Heart right ventricle (tissue), 16 donors: ENCODE results near the gene GTF3C1. TPM values are rescaled to one million over a fixed set of nuclear protein-coding genes. Genes with fewer than 3 reads are reported as not detected.
A peak's percentile ranks its signal among the peaks of the same experiment; 100 is the strongest.

Source experiments
- ATAC-seq, 8 donors: fragments of 200-7000 bp; cut with Tn5 transposase; one replicate each; pipeline ENCODE4 v1.9.1; 2020; ENCODE audit warnings: mild to moderate bottlenecking in 8 of 8, moderate library complexity in 8 of 8, moderate number of reproducible peaks in 1 of 8
- DNase-seq, 2 donors: peaks; one replicate each; pipeline ENCODE4 v3.0.0-alpha.2; 2020
- H3K27ac ChIP-seq, 10 donors: fragments of 200-600 bp; sonication (generic) in 2 of 10; one replicate each; pipeline versions ENCODE4 v1.5.0 to v1.8.0; 2020 to 2022; ENCODE audit warnings: mild to moderate bottlenecking in 3 of 10
- H3K27me3 ChIP-seq, 7 donors: fragments of 200-600 bp; one replicate each; pipeline ENCODE4 v1.8.0; 2021 to 2022; ENCODE audit warnings: mild to moderate bottlenecking in 2 of 7
- H3K36me3 ChIP-seq, 9 donors: fragments of 200-600 bp; sonication (generic) in 1 of 9; one replicate each; pipeline versions ENCODE4 v1.5.0 to v1.8.0; 2020 to 2022; ENCODE audit warnings: mild to moderate bottlenecking in 2 of 9
- H3K4me1 ChIP-seq, 9 donors: fragments of 200-600 bp; sonication (generic) in 1 of 9; one replicate each; pipeline versions ENCODE4 v1.5.0 to v1.8.0; 2020 to 2022; ENCODE audit warnings: mild to moderate bottlenecking in 4 of 9
- H3K4me3 ChIP-seq, 10 donors: fragments of 200-600 bp; sonication (generic) in 2 of 10; one replicate each; pipeline versions ENCODE4 v1.5.0 to v1.8.0; 2020 to 2022; ENCODE audit warnings: mild to moderate bottlenecking in 7 of 10, moderate library complexity in 2 of 10
- H3K9me3 ChIP-seq, 11 donors: fragments of 200-600 bp in 10 of 11; sonication (generic) in 2 of 11; one replicate each; pipeline versions ENCODE4 v1.5.0 to v1.8.0; 2013 to 2022; ENCODE audit warnings: mild to moderate bottlenecking in 2 of 11, control low read depth in 1 of 11, moderate library complexity in 1 of 11
- CTCF ChIP-seq, 9 donors: fragments of 200-600 bp; sonication (generic) in 2 of 9; IDR thresholded peaks; one replicate each; pipeline versions ENCODE4 v1.5.0 to v1.8.0; 2021 to 2022; ENCODE audit warnings: antibody characterized with exemption in 9 of 9, mild to moderate bottlenecking in 5 of 9, moderate library complexity in 1 of 9
- WGBS, 2 donors: extraction: QIAGEN DNeasy Blood & Tissue Kit; methylation state at CpG; one replicate each; pipeline ENCODE4 v1.1.7; 2013; ENCODE audit warnings: inconsistent platforms in 1 of 2; 5-methylcytosine and 5-hydroxymethylcytosine counted together
- intact Hi-C, 10 donors: fragments of 100-400 bp; cut with DNase I; formaldehyde crosslinking; loops; one replicate each; pipeline versions ENCODE4 v1.11.1 to v1.14.2; 2022
- polyA plus RNA-seq, 2 donors: library from polyadenylated mRNA; stranded (reverse); fragments of 200-250 nt; gene quantifications; one replicate each; pipeline ENCODE4 v1.2.3, GENCODE V29; 2013
- total RNA-seq, 10 donors: library from RNA; stranded (reverse); fragmentation: NEBNext Ultra II Directional in 3 of 10; extraction: Animal tissue kit (Norgen Biotek cat#: 25700) in 3 of 10; gene quantifications; one replicate each; pipeline versions ENCODE4 v1.2.1 to v1.2.4, GENCODE V29; 2021 to 2023
- donor health status: Arrhythmogenic right ventricular cardiomyopathy.
- donor health status: ischemic (EF 13 %, LVEDD 7.1; RV severe dilation, severe dysfunction).
- donor health status: healthy with polysubstance abuse.
- donor health status: DM: no; HTN: yes; CAD: no.
- donor health status: DM: no; HTN: no; CAD: no.
- donor health status: ischemic (EF 25% LVEDD 6.9; RV normal size, moderate dysfunction).
- donor health status: ischemic (EF 25% LVEDD 5.7; RV mildly dilated, moderate dysfunction).
- donor health status: healthy.
- donor health status: DM: yes; HTN: yes; CAD: no.
- donor health status: Ischemic cardiomyopathy.
- donor health status: ischemic (EF 35%, LVEDD 5.7; RV mildly dilated, moderate dysfunction).
- donor health status: nonischemic (EF 11% LVEDD 7.7; RV severe dilation, severe dysfunction).
- donor health status: DM: yes; HTN: yes; CAD: no.
- donor health status: PGD.
- donor health status: ischemic (EF 29% LVEDD 5.4; RV normal size, mild dysfunction).
- donor health status: nonischemic (EF 23%, LVEDD 6.1; RV moderate dilation, normal function).

Gene GTF3C1
- total and polyA plus RNA-seq, 12 donors: 48.1 to 133 (median 62.8) TPM

GRCh38 chr16:27468941-27469531 lies 80.7 kb downstream of the GTF3C1 start:
- intact Hi-C loops: no loop called here
- no peaks in the 10 kb centered on the region for H3K9me3 ChIP-seq
- H3K36me3 ChIP-seq: peaks cover 0 to 100% (median 82%) of the 10 kb centered on the region in 9 donors
- 94 to 96% methylated on average over 22 of the region's 22 CpGs for WGBS, 2 donors
- peaks cover 0 to 11% (median 0%) of the 10 kb centered on the region in 9 donors for H3K4me1 ChIP-seq
- H3K27ac ChIP-seq: no peak overlapping the region
- no peak overlapping the region for H3K4me3 ChIP-seq
- no peak for ATAC-seq
- H3K27me3 ChIP-seq: no peaks in the 10 kb centered on the region
- TF ChIP-seq CTCF (IDR thresholded peaks at IDR 0.05): no peak
- DNase-seq: no peak

GRCh38 chr16:27465483-27465879 lies 84.2 kb downstream of the GTF3C1 start:
- DNase-seq (no peak), ATAC-seq (no peak)
- WGBS, 2 donors: 73 to 80% methylated on average over 8 of the region's 8 CpGs
- Histone ChIP-seq H3K27ac (no peak overlapping the region), H3K9me3 (no peaks in the 10 kb centered on the region), H3K36me3 (peaks cover 3 to 100% (median 87%) of the 10 kb centered on the region in 9 donors), H3K4me1 (peaks cover 4 to 19% (median 16%) of the 10 kb centered on the region in 9 donors), H3K27me3 (no peaks in the 10 kb centered on the region), H3K4me3 (no peak overlapping the region)
- intact Hi-C loops: no loop called here
- no peak for TF ChIP-seq CTCF (IDR thresholded peaks at IDR 0.05)

- ATAC-seq: peak in 1 of 8 donors; percentile 16
- 91 to 93% methylated on average over 33 of the region's 33 CpGs for WGBS, 2 donors
- Histone ChIP-seq H3K27ac (peak overlapping the region in 1 of 10 donors; percentile 80), H3K4me3 (peak overlapping the region in 1 of 10 donors; percentile 18), H3K4me1 (peaks cover 4 to 23% (median 21%) of the 10 kb centered on the region in 9 donors), H3K27me3 (no peaks in the 10 kb centered on the region), H3K9me3 (no peaks in the 10 kb centered on the region), H3K36me3 (peaks cover 3 to 100% (median 81%) of the 10 kb centered on the region in 9 donors)
- intact Hi-C loops: no loop called here
- DNase-seq: no peak
- TF ChIP-seq CTCF (IDR thresholded peaks at IDR 0.05): no peak
Measured at GRCh38 chr16:27464626-27465482, 84.9 kb downstream of the GTF3C1 start.

GRCh38 chr16:27463741-27464591 lies 85.7 kb downstream of the GTF3C1 start:
- DNase-seq: no peak
- TF ChIP-seq CTCF (IDR thresholded peaks at IDR 0.05): no peak
- peaks cover 4 to 27% (median 21%) of the 10 kb centered on the region in 9 donors for H3K4me1 ChIP-seq
- peak overlapping the region in 1 of 10 donors; percentile 80 for H3K27ac ChIP-seq
- no peaks in the 10 kb centered on the region for H3K27me3 ChIP-seq
- no peak for ATAC-seq
- intact Hi-C loops: no loop called here
- no peaks in the 10 kb centered on the region for H3K9me3 ChIP-seq
- peaks cover 3 to 100% (median 72%) of the 10 kb centered on the region in 9 donors for H3K36me3 ChIP-seq
- 90 to 96% methylated on average over 32 of the region's 32 CpGs for WGBS, 2 donors
- peak overlapping the region in 1 of 10 donors; percentile 18 for H3K4me3 ChIP-seq
